Measurements from ENCODE around the gene DNAH17.

The DNAH17 gene

DNA sequence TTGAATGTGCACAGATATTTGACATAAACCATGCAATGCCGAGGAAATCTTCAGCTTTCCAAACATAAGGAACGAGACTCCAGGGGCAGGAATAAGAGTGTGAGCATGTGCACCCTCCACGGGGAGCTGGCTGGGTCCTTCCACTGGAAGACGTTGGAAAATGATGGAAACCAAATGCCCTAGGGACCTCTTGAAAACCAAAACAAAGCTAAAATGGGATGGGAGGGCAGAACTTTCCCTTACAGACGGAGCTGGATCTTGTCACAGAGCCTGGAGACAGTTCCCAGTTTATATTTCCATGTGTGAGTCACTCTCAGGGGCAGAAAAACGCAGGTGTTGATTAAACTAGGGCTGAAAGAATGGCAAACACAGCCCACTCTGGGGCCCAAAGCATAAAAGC, 34.4 kb upstream of the DNAH17 start:
- TF ChIP-seq, protein P1, sequence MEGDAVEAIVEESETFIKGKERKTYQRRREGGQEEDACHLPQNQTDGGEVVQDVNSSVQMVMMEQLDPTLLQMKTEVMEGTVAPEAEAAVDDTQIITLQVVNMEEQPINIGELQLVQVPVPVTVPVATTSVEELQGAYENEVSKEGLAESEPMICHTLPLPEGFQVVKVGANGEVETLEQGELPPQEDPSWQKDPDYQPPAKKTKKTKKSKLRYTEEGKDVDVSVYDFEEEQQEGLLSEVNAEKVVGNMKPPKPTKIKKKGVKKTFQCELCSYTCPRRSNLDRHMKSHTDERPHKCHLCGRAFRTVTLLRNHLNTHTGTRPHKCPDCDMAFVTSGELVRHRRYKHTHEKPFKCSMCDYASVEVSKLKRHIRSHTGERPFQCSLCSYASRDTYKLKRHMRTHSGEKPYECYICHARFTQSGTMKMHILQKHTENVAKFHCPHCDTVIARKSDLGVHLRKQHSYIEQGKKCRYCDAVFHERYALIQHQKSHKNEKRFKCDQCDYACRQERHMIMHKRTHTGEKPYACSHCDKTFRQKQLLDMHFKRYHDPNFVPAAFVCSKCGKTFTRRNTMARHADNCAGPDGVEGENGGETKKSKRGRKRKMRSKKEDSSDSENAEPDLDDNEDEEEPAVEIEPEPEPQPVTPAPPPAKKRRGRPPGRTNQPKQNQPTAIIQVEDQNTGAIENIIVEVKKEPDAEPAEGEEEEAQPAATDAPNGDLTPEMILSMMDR (IDR thresholded peaks at IDR 0.05; ENCODE audit: borderline replicate concordance, control extremely low read depth, extremely low read depth, insufficient read depth, missing control alignments) = no peak
- in situ Hi-C loops (cut with MboI; ENCODE audit: low sequenced_read_pairs, unreplicated experiment) = no loop called here
- no peak for DNase-seq (ENCODE audit: low spot score)

- no peak for DNase-seq (ENCODE audit: low spot score)
- in situ Hi-C loops (cut with MboI; ENCODE audit: low sequenced_read_pairs, unreplicated experiment) = no loop called here
- TF ChIP-seq, protein P1 (IDR thresholded peaks at IDR 0.05; ENCODE audit: borderline replicate concordance, control extremely low read depth, extremely low read depth, insufficient read depth, missing control alignments) = no peak
Measured at GRCh38 chr17:78610951-78611511, 33.8 kb upstream of the DNAH17 start.

DNA sequence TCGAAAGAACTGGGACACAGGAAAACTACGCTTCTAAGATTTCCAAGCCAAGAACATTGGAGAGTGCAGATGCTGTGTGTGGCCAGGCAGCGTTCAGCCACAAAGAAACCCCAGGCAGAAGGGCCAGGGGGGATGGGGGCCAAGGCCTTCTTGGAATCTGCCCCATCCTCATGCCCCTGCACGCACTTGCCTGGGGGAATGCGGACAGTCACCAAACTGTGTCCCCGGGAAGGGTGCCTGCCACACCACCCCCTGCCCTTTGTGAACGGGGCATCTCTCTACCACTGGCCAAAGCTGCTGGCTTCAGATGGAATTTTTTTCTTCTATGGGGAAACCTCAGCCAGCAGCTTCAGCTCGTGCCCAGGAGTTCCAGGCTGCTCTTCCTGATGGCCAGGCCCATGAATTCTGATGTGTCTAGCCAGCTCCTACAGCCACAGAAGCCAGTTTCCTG, 32.0 kb upstream of the DNAH17 start:
- in situ Hi-C loops (cut with MboI; ENCODE audit: low sequenced_read_pairs, unreplicated experiment) = no loop called here
- TF ChIP-seq, protein P1 (IDR thresholded peaks at IDR 0.05; ENCODE audit: borderline replicate concordance, control extremely low read depth, extremely low read depth, insufficient read depth, missing control alignments) = no peak
- no peak for DNase-seq (ENCODE audit: low spot score)

- TF ChIP-seq, protein P1 (IDR thresholded peaks at IDR 0.05; ENCODE audit: borderline replicate concordance, control extremely low read depth, extremely low read depth, insufficient read depth, missing control alignments) = no peak
- no peak for DNase-seq (ENCODE audit: low spot score)
- in situ Hi-C loops (cut with MboI; ENCODE audit: low sequenced_read_pairs, unreplicated experiment) = no loop called here
Measured at GRCh38 chr17:78608804-78609186, 31.6 kb upstream of the DNAH17 start.

DNA sequence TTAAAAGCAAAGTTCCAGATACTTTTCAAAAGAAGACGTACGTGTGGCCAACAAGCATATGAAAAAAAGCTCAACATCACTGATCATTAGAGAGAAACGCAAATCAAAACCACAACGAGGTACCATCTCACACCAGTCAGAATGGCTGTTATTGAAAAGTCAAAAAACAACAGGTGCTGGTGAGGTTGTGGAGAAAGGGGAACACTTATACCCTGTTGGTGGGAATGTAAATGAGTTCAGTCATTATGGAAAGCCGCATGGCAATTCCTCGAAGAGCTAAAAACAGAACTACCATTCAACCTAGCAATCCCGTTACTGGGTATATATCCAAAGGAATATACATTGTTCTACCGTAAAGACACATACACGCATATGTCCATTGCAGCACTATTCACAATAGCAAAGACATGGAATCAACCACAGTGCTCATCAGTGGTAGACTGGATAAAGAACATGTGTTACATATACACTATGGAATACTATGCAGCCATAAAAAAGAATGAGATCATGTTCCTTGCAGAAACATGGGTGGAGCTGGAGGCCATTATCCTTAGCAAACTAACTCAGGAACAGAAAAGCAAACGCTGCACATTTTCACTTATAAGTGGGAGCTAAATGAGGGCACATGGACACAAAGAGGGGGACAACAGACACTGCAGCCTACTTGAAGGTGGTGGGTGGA, 31.1 kb upstream of the DNAH17 start:
- no peak for DNase-seq (ENCODE audit: low spot score)
- TF ChIP-seq, protein P1 (IDR thresholded peaks at IDR 0.05; ENCODE audit: borderline replicate concordance, control extremely low read depth, extremely low read depth, insufficient read depth, missing control alignments) = no peak
- in situ Hi-C loops (cut with MboI; ENCODE audit: low sequenced_read_pairs, unreplicated experiment) = no loop called here

DNA sequence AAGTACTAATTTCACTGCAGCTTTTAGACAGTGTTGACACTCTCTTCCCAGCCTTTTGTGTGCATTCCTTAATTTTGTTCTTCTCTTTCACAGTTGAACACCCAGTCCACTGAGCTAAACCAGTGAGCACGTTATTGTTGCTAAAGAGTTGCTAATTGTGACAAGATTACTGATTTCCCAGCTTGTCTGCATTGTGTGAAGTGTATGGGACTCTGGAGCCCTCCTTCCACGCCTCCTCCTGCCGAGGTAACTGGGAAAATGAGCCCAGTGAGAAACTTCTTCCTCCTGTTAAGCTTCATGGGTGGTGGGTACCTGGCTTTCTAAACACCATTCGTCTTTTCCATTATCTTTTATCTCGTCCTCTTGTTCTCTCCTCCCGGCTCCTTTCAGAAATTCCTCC, 29.8 kb upstream of the DNAH17 start:
- DNase-seq (ENCODE audit: low spot score) = no peak
- in situ Hi-C loops (cut with MboI; ENCODE audit: low sequenced_read_pairs, unreplicated experiment) = no loop called here
- TF ChIP-seq, protein P1 (IDR thresholded peaks at IDR 0.05; ENCODE audit: borderline replicate concordance, control extremely low read depth, extremely low read depth, insufficient read depth, missing control alignments) = no peak

Data from GM13976 (cell line).